Common myeloid progenitor, CD34-positive (primary cell): ENCODE data around the gene CD8B2.

Experiments used
- CTCF ChIA-PET: fragments of 350-600 bp; sonication (Branson Sonifier 250); formaldehyde crosslinking; loops from one replicate; lab custom pipeline; 2021; ENCODE audit warnings: antibody characterized with exemption; lab: Charles Lee
- POLR2A ChIA-PET: fragments of 350-600 bp; sonication (Branson Sonifier 250); formaldehyde crosslinking; loops from one replicate; lab custom pipeline; 2021; ENCODE audit warnings: antibody characterized with exemption; lab: Charles Lee
- DNase-seq, 3 donors: peaks; one replicate each; pipeline versions ENCODE4 v3.0.0 to v3.0.0-alpha.2; 2013
- H3K27ac ChIP-seq, 2 experiments: 1 replicate in 1 of 2; 2 replicates in 1 of 2; pipeline ENCODE4 v1.7.0; 2013; ENCODE audit warnings: inconsistent platforms in 2 of 2, low read length in 2 of 2, mild to moderate bottlenecking in 2 of 2, low read depth in 1 of 2, moderate library complexity in 1 of 2; ENCODE audit not compliant: severe bottlenecking in 2 of 2, insufficient read depth in 1 of 2, poor library complexity in 1 of 2
- H3K27me3 ChIP-seq, 5 experiments: replicated peaks in 2 of 5; 1 replicate in 3 of 5; 2 replicates in 2 of 5; pipeline versions ENCODE4 v1.6.1 to v1.7.0; 2013; ENCODE audit warnings: low read length in 4 of 5, mild to moderate bottlenecking in 2 of 5, moderate library complexity in 2 of 5, inconsistent platforms in 1 of 5; ENCODE audit not compliant: insufficient read depth in 5 of 5, control insufficient read depth in 4 of 5
- H3K36me3 ChIP-seq, 4 experiments: 1 replicate in 2 of 4; 2 replicates in 2 of 4; pipeline versions ENCODE4 v1.6.1 to v1.7.0; 2013; ENCODE audit warnings: low read length in 3 of 4, control low read depth in 1 of 4, mild to moderate bottlenecking in 1 of 4; ENCODE audit not compliant: control insufficient read depth in 4 of 4, insufficient read depth in 4 of 4
- H3K4me1 ChIP-seq, 4 experiments: 1 replicate in 3 of 4; 2 replicates in 1 of 4; pipeline versions ENCODE4 v1.6.1 to v1.7.1; 2013; ENCODE audit warnings: low read length in 3 of 4, mild to moderate bottlenecking in 3 of 4, control low read depth in 1 of 4, inconsistent platforms in 1 of 4, moderate library complexity in 1 of 4; ENCODE audit not compliant: control insufficient read depth in 4 of 4, insufficient read depth in 4 of 4; ENCODE audit errors: control extremely low read depth in 1 of 4
- H3K4me3 ChIP-seq, 7 experiments: 1 replicate in 4 of 7; 2 replicates in 3 of 7; pipeline versions ENCODE4 v1.5.1 to v1.7.0; 2013; ENCODE audit warnings: mild to moderate bottlenecking in 7 of 7, low read length in 6 of 7, moderate library complexity in 6 of 7, inconsistent platforms in 2 of 7, low read depth in 2 of 7, control low read depth in 1 of 7; ENCODE audit not compliant: insufficient read depth in 4 of 7, control insufficient read depth in 1 of 7; ENCODE audit errors: extremely low read depth in 1 of 7
- H3K9me3 ChIP-seq, 5 experiments: 1 replicate in 4 of 5; 2 replicates in 1 of 5; pipeline versions ENCODE4 v1.6.1 to v1.7.1; 2013; ENCODE audit warnings: low read length in 4 of 5, mild to moderate bottlenecking in 2 of 5, inconsistent platforms in 1 of 5, low read depth in 1 of 5, moderate library complexity in 1 of 5; ENCODE audit not compliant: control insufficient read depth in 4 of 5, insufficient read depth in 2 of 5; ENCODE audit errors: control extremely low read depth in 1 of 5
- WGBS: methylation state at CpG from one replicate; pipeline ENCODE4 v1.1.5; 2013; ENCODE audit not compliant: insufficient coverage; 5-methylcytosine and 5-hydroxymethylcytosine counted together

The CD8B2 gene

GRCh38 chr2:106521016-106521415 lies 33.9 kb downstream of the CD8B2 start:
- peaks cover 0 to 14% (median 11%) of the 10 kb centered on the region in 5 experiments for H3K9me3 ChIP-seq
- no peak overlapping the region for H3K4me3 ChIP-seq
- ChIA-PET POLR2A (no interaction called here), CTCF (interaction anchor here (2.2 kb wide), 1 partner anchor 11 kb away, joined by 4 read pairs; no protein-coding TSS in a partner anchor)
- H3K27me3 ChIP-seq, result no peaks in the 10 kb centered on the region
- no peak overlapping the region for H3K27ac ChIP-seq
- no peaks in the 10 kb centered on the region for H3K4me1 ChIP-seq
- 86% methylated on average over 9 of the region's 9 CpGs for WGBS
- no peaks in the 10 kb centered on the region for H3K36me3 ChIP-seq
- no peak for DNase-seq

- Histone ChIP-seq H3K9me3 (peaks cover 0 to 14% (median 11%) of the 10 kb centered on the region in 5 experiments), H3K4me3 (no peak overlapping the region), H3K36me3 (no peaks in the 10 kb centered on the region), H3K4me1 (no peaks in the 10 kb centered on the region), H3K27ac (no peak overlapping the region), H3K27me3 (no peaks in the 10 kb centered on the region)
- CTCF ChIA-PET, result no interaction called here
- POLR2A ChIA-PET, result no interaction called here
- 79% methylated on average over 5 of the region's 6 CpGs for WGBS
- DNase-seq, result no peak
Observed at GRCh38 chr2:106523976-106524665, 37.0 kb downstream of the CD8B2 start.

- 13% methylated on average over 1 of the region's 2 CpGs for WGBS
- H3K36me3 ChIP-seq, result no peaks in the 10 kb centered on the region
- H3K9me3 ChIP-seq, result no peaks in the 10 kb centered on the region
- no peak overlapping the region for H3K27ac ChIP-seq
- DNase-seq, result peak in 2 of 3 donors; percentile 14 to 28
- ChIA-PET POLR2A (no interaction called here), CTCF (interaction anchor here (1.5 to 4.3 kb wide), 2 partner anchors 9 to 10 kb away, joined by 4 to 25 read pairs; no protein-coding TSS in a partner anchor)
- H3K27me3 ChIP-seq, result no peaks in the 10 kb centered on the region
- H3K4me1 ChIP-seq, result peaks cover 0 to 2% (median 0%) of the 10 kb centered on the region in 4 experiments
- no peak overlapping the region for H3K4me3 ChIP-seq
Observed at GRCh38 chr2:106530866-106531265, 43.7 kb downstream of the CD8B2 start.

DNA sequence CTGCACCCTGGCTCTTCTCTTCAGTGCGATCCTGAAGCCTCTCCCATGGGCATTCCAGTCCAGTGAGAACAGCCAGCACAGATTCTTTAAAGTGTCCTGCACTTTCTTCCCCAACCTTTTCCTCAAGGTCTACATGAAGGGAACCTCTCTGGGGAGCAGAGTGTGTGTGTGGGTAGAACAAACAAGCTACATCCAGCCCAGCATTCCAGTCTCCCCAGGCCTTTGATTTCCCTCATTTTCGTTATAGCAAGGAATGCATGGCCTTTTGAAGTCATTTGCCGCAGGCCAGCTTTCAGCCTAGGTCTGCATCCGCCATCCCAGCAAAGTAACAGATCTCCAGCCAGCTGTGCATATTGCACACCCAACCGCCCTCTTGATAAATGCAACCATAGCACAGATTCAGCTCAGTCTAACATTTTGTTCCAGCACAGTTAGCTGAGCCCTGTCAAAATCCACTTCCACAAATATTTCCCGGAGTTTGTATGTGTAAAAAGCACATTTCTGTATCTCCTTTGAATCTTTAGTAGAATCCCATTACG lies 44.6 kb downstream of the CD8B2 start:
- no peaks in the 10 kb centered on the region for H3K27me3 ChIP-seq
- no peaks in the 10 kb centered on the region for H3K9me3 ChIP-seq
- H3K27ac ChIP-seq, result no peak overlapping the region
- H3K4me1 ChIP-seq, result peaks cover 0 to 2% (median 0%) of the 10 kb centered on the region in 4 experiments
- WGBS, result 96% methylated on average over 5 of the region's 7 CpGs
- ChIA-PET POLR2A (no interaction called here), CTCF (interaction anchor here (0.9 to 4.3 kb wide), 3 partner anchors 9 to 56 kb away, joined by 3 to 25 read pairs (median 4); no protein-coding TSS in a partner anchor)
- H3K36me3 ChIP-seq, result no peaks in the 10 kb centered on the region
- no peak for DNase-seq
- no peak overlapping the region for H3K4me3 ChIP-seq

GRCh38 chr2:106532236-106532635 lies 45.1 kb downstream of the CD8B2 start:
- no peak for DNase-seq
- 100% methylated on average over 1 of the region's 3 CpGs for WGBS
- no peaks in the 10 kb centered on the region for H3K9me3 ChIP-seq
- ChIA-PET CTCF (interaction anchor here (0.9 to 4.3 kb wide), 3 partner anchors 9 to 56 kb away, joined by 3 to 25 read pairs (median 4); no protein-coding TSS in a partner anchor), POLR2A (no interaction called here)
- no peak overlapping the region for H3K4me3 ChIP-seq
- H3K27ac ChIP-seq, result no peak overlapping the region
- no peaks in the 10 kb centered on the region for H3K27me3 ChIP-seq
- peaks cover 0 to 2% (median 0%) of the 10 kb centered on the region in 4 experiments for H3K4me1 ChIP-seq
- no peaks in the 10 kb centered on the region for H3K36me3 ChIP-seq

DNA sequence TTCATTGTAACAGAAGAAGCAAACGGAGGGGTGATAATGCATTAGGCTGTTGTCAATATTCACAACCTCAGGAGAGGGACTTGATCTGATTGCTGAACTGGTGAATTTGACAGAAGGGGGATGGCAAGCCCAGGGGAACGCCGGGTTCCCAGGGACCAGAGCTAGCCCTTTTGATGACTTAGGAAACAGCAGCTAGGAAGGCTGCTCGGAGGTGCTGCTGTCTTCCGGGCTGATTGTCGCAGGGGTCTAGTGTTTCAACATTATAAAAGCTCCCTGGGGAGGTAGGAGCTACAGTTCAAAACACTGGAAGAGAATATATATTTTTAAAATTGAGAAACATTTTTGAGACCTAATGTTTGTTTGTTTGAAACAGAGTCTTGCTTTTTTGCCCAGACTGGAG lies 47.3 kb downstream of the CD8B2 start:
- H3K4me3 ChIP-seq, result no peak overlapping the region
- H3K4me1 ChIP-seq, result peaks cover 0 to 2% (median 0%) of the 10 kb centered on the region in 4 experiments
- ChIA-PET POLR2A (no interaction called here), CTCF (interaction anchor here (0.9 to 1.8 kb wide), 2 partner anchors 9 to 48 kb away, joined by 4 to 5 read pairs; no protein-coding TSS in a partner anchor)
- H3K27me3 ChIP-seq, result no peaks in the 10 kb centered on the region
- no peak for DNase-seq
- H3K36me3 ChIP-seq, result no peaks in the 10 kb centered on the region
- WGBS, result 94% methylated on average over 6 of the region's 6 CpGs
- H3K9me3 ChIP-seq, result no peaks in the 10 kb centered on the region
- no peak overlapping the region for H3K27ac ChIP-seq

- ChIA-PET CTCF (interaction anchor here (2.2 kb wide), 1 partner anchor 10 kb away, joined by 11 read pairs; no protein-coding TSS in a partner anchor), POLR2A (no interaction called here)
- no peaks in the 10 kb centered on the region for H3K4me1 ChIP-seq
- H3K27me3 ChIP-seq, result no peaks in the 10 kb centered on the region
- no peak overlapping the region for H3K4me3 ChIP-seq
- no peak overlapping the region for H3K27ac ChIP-seq
- no peaks in the 10 kb centered on the region for H3K36me3 ChIP-seq
- 100% methylated on average over 3 of the region's 3 CpGs for WGBS
- H3K9me3 ChIP-seq, result no peaks in the 10 kb centered on the region
- no peak for DNase-seq
Observed at GRCh38 chr2:106536490-106536889, 49.3 kb downstream of the CD8B2 start.
